NCI-H526 (cell line): ENCODE data around the gene MED8.

Experiments used
- DNase-seq, 2 experiments: peaks; one replicate each; lab custom pipeline; 2025; lab: John Stamatoyannopoulos, UW

The MED8 gene

GRCh38 chr1:43334453-43335205, 55.0 kb downstream of the MED8 start:
- DNase-seq, result no peak
